ENCODE measurements around the gene CPAMD8.
"Not testable (repeated sequence)": the region's sequence is repeated elsewhere in the genome, so short reads cannot be mapped to it uniquely, and the experiment has no call there.

CPAMD8 gene

DNA sequence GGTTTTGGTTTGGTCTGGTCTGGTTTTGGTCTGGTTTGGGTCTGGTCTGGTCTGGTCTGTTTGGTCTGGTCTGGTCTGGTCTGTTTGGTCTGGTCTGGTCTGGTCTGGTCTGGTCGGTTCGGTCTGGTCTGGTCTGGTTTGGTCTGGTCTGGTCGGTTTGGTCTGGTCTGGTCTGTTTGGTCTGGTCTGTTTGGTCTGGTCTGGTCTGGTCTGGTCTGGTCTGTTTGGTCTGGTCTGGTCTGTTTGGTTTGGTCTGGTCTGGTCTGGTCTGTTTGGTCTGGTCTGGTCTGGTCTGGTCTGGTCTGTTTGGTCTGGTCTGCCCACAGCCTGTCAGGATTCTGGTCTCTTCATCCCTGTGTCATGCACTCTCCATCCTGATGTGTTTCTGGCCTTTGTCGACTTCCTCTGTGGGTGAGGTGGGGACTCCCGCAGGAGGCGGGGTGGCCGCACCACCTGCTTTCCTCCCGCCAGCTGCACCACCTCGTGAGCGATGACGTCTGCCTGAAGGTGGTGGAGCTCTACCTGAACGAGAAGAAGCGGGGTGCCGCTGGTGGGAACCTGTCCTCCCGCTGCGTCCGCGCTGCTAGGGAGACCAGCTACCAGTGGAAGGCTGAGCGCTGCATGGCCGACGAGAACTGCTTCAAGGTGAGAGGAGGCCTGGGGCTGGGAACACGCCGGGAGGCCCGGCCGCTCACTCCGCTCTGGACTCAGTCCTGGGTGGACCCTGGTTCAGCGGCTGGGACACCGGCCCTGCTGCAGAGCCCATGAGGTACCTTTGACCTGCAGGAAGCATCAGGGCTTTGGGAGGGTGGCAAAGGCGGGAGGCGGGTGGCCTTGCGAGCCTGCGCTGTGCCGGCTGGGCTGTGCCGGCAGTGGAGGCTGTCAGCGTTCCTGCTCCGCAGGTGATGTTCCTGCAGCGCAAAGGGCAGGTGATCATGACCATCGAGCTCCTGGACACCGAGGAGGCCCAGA, 150.7 kb downstream of the CPAMD8 start:
- no peak for DNase-seq (ENCODE audit: extremely low read depth, low read depth)
- TF ChIP-seq, protein P1, sequence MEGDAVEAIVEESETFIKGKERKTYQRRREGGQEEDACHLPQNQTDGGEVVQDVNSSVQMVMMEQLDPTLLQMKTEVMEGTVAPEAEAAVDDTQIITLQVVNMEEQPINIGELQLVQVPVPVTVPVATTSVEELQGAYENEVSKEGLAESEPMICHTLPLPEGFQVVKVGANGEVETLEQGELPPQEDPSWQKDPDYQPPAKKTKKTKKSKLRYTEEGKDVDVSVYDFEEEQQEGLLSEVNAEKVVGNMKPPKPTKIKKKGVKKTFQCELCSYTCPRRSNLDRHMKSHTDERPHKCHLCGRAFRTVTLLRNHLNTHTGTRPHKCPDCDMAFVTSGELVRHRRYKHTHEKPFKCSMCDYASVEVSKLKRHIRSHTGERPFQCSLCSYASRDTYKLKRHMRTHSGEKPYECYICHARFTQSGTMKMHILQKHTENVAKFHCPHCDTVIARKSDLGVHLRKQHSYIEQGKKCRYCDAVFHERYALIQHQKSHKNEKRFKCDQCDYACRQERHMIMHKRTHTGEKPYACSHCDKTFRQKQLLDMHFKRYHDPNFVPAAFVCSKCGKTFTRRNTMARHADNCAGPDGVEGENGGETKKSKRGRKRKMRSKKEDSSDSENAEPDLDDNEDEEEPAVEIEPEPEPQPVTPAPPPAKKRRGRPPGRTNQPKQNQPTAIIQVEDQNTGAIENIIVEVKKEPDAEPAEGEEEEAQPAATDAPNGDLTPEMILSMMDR (IDR thresholded peaks at IDR 0.05; ENCODE audit: low read depth, low read length): no peak

DNA sequence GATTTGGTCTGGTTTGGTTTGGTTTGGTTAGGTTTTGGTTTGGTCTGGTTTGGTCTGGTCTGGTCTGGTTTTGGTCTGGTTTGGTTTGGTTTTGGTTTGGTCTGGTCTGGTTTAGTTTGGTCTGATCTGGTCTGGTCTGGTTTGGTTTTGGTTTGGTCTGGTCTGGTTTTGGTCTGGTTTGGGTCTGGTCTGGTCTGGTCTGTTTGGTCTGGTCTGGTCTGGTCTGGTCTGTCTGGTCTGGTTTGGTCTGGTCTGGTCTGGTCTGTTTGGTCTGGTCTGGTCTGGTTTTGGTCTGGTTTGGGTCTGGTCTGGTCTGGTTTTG, 151.7 kb downstream of the CPAMD8 start:
- not testable (repeated sequence) for DNase-seq (ENCODE audit: extremely low read depth, low read depth)

DNA sequence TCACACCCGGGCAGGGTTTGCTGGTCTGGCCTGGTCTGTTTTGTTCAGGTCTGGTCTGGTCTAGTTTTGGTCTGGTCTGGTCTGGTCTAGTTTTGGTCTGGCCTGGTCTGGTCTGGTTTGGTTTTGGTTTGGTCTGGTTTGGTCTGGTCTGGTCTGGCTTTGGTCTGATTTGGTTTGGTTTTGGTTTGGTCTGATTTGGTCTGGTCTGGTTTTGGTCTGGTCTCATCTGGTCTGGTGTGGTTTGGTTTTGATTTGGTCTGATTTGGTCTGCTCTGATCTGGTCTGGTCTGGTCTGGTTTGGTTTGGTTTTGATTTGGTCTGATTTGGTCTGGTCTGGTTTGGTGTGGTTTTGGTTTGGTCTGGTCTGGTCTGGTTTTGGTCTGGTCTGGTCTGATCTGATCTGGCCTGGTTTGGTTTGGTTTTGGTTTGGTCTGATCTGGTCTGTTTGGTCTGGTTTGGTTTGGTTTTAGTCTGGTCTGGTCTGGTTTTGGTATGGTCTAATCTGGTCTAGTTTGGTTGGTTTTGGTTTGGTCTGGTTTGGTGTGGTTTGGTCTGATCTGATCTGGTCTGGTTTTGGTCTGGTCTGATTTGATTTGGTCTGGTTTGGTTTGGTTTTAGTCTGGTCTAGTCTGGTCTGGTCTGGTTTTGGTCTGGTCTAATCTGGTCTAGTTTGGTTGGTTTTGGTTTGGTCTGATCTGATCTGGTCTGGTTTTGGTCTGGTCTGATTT, 152.2 kb downstream of the CPAMD8 start:
- no peak for DNase-seq (ENCODE audit: extremely low read depth, low read depth)
- TF ChIP-seq, protein P1 (IDR thresholded peaks at IDR 0.05; ENCODE audit: low read depth, low read length): no peak

- TF ChIP-seq, protein P1 (IDR thresholded peaks at IDR 0.05; ENCODE audit: low read depth, low read length): no peak
- no peak for DNase-seq (ENCODE audit: extremely low read depth, low read depth)
These were observed 153.0 kb downstream of the CPAMD8 start for GRCh38 chr19:16873594-16873993.

DNA sequence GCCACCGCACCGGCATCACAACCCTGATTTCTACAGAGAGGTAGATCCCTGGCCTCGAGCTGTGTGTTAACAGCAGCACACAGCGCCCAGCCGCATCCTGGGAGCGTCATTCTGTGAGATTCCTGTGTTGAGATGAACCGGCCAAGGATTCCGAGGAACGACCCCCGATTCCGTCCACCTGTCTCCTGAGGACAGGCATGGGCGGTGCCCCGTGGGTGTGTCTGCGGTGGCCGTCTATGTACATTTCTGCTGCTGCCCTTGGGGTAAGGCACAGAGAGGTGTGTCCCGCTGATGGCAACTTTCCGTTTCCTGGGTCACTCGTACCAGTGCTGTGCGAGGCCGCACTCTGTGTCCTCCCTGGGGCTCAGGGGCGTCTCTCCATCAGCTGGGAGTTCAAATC, 153.9 kb downstream of the CPAMD8 start:
- TF ChIP-seq, protein P1 (IDR thresholded peaks at IDR 0.05; ENCODE audit: low read depth, low read length): no peak
- no peak for DNase-seq (ENCODE audit: extremely low read depth, low read depth)

- DNase-seq (ENCODE audit: extremely low read depth, low read depth): no peak
- TF ChIP-seq, protein P1 (IDR thresholded peaks at IDR 0.05; ENCODE audit: low read depth, low read length): no peak
These were observed 154.7 kb downstream of the CPAMD8 start for GRCh38 chr19:16871871-16872270.

GRCh38 chr19:16869331-16869972, 157.2 kb downstream of the CPAMD8 start:
- DNase-seq (ENCODE audit: extremely low read depth, low read depth): no peak
- TF ChIP-seq, protein P1 (IDR thresholded peaks at IDR 0.05; ENCODE audit: low read depth, low read length): no peak
